ENCODE results near the gene SUCLA2. TPM values are rescaled to one million over a fixed set of nuclear protein-coding genes. Genes with fewer than 3 reads are reported as not detected.
A peak's percentile ranks its signal among the peaks of the same experiment; 100 is the strongest.

Gene SUCLA2
- 10 to 100 TPM; 35.7 to 45.6 (median 41.3) TPM for total RNA-seq

DNA sequence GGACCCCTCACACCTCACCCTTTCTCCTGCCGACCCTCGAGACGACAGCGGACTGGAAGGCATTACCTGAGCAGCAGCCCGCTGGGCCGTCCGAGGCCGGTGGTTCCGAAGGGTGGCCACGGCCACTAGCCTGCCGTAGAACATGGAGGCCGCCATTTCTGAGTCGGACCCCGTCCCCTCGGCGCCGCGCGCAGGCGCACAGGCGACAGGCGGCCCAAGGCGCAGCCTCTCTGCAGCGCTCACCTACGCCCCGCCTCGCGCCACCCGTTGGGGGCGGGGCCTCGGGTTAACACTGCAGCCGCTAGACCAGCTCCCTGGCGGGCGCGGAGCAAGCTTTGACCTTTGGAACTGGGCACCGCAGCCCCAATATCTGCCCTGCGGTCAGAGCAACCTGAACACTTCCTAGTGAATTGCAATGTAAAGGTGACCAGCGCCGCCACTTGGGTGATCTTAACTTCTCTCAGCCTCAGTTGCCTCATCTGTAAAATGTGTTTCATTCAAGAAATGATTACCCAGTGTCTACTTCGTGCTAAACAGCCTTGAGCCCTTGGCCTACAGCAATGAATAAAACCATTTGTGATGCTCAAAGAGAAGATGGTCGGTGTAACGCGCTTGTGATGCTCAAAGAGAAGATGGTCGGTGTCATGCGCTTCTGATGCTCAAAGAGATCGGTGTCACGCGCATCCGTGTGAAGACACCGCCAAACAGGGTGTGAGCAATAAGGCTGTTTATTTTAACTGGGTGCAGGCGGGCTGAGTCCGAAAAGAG lies at the start of gene SUCLA2:
Gene SUCLA2, minus strand, starts transcription at position 160 of the 768 bp plus-strand sequence. Its CDS starts 4 bp downstream, at position 156.
- H3K4me3 ChIP-seq, result peak within 1 kb of the TSS; percentile 69 to 96 (median 90)
- H3K27me3 ChIP-seq, result no peaks in the 10 kb centered on the region
- no peaks in the 10 kb centered on the region for H3K9me3 ChIP-seq
- TF ChIP-seq, protein P1, sequence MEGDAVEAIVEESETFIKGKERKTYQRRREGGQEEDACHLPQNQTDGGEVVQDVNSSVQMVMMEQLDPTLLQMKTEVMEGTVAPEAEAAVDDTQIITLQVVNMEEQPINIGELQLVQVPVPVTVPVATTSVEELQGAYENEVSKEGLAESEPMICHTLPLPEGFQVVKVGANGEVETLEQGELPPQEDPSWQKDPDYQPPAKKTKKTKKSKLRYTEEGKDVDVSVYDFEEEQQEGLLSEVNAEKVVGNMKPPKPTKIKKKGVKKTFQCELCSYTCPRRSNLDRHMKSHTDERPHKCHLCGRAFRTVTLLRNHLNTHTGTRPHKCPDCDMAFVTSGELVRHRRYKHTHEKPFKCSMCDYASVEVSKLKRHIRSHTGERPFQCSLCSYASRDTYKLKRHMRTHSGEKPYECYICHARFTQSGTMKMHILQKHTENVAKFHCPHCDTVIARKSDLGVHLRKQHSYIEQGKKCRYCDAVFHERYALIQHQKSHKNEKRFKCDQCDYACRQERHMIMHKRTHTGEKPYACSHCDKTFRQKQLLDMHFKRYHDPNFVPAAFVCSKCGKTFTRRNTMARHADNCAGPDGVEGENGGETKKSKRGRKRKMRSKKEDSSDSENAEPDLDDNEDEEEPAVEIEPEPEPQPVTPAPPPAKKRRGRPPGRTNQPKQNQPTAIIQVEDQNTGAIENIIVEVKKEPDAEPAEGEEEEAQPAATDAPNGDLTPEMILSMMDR (IDR thresholded peaks at IDR 0.05), result peak in 1 of 5 experiments; percentile 42
- peak; percentile 80 to 85 for TF ChIP-seq EP300 (IDR thresholded peaks at IDR 0.05)
- TF ChIP-seq POLR2A (IDR thresholded peaks at IDR 0.05), result peak; percentile 12 to 53
- peak; percentile 68 to 75 for DNase-seq (ENCODE audit: low spot score in 2 of 2)
- peaks cover 0 to 3% (median 0%) of the 10 kb centered on the region in 3 donors for H3K36me3 ChIP-seq
- peaks cover 0 to 42% (median 3%) of the 10 kb centered on the region in 4 donors for H3K4me1 ChIP-seq
- WGBS, 2 donors, result 23 to 25% methylated on average over 15 to 20 of the region's 52 CpGs
- H3K27ac ChIP-seq, result peak within 1 kb of the TSS; percentile 64 to 93 (median 84)

DNA sequence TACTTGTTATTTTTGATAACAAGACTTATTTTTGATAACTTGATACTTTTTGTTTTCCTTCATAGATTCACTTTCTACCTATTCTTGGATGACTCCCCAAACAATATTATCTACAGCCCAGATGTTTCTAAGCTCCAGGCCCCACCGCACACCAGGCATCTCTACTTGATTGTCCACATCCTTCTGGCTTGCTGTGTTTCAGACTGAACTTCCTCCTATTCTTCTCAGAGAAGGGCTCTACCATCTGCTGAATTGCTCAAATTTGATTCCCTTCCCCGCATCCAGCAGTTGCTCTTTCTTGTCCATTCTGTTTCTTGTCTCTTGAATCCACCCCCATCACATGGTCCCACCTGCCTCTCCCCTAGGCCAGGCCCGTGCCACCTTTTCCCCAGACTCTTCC lies 49.5 kb upstream of the SUCLA2 start:
- H3K27ac ChIP-seq, result no peak overlapping the region
- WGBS, 2 donors, result 90% methylated on average over 3 of the region's 3 CpGs
- TF ChIP-seq, protein P1 (IDR thresholded peaks at IDR 0.05), result no peak
- TF ChIP-seq EP300 (IDR thresholded peaks at IDR 0.05) (no peak), POLR2A (IDR thresholded peaks at IDR 0.05) (no peak)
- DNase-seq (ENCODE audit: low spot score in 2 of 2), result no peak
- no peak overlapping the region for H3K4me3 ChIP-seq
- H3K4me1 ChIP-seq, result no peaks in the 10 kb centered on the region
- no peaks in the 10 kb centered on the region for H3K9me3 ChIP-seq
- peaks cover 0 to 78% (median 0%) of the 10 kb centered on the region in 3 donors for H3K36me3 ChIP-seq
- no peaks in the 10 kb centered on the region for H3K27me3 ChIP-seq

DNA sequence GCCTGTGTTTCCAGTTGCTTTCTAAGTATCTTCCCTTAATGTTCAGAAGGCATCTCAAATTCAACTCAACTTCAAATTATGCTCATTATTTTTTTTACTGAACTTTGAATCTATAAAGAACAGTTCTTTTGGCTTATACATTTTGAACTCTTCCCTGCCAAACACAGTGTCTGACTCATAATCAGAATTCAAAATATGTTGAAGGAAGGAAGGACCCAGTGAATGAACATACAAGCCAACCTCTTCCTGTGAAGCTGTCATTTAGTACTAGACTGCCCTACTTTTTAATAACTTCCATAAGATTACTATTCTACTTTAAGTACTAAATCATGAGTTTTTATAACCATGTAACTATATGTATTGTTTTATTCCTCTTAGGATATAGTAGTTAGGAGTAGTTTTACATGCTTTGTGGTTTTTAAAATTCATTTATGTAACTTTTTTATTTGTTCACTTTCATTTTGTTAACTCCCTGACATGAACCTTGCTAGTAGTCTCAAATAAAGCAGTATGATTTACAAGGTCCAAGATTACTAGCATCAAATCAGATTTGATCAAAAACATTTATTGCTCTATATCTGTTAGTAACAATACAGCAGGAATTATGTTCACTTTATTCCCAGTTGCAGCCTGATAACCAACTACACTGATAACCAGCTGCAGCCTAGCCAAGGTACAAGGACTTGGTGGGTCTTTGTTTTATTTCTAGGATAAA lies 42.9 kb upstream of the SUCLA2 start:
- Histone ChIP-seq H3K4me1 (peaks cover 0 to under 1% (median 0%) of the 10 kb centered on the region in 4 donors), H3K27me3 (no peaks in the 10 kb centered on the region), H3K9me3 (no peaks in the 10 kb centered on the region), H3K27ac (no peak overlapping the region), H3K4me3 (no peak overlapping the region), H3K36me3 (peaks cover 0 to 47% (median 0%) of the 10 kb centered on the region in 3 donors)
- no peak for DNase-seq (ENCODE audit: low spot score in 2 of 2)
- TF ChIP-seq, protein P1 (IDR thresholded peaks at IDR 0.05), result no peak
- TF ChIP-seq EP300 (IDR thresholded peaks at IDR 0.05) (no peak), POLR2A (IDR thresholded peaks at IDR 0.05) (no peak)

DNA sequence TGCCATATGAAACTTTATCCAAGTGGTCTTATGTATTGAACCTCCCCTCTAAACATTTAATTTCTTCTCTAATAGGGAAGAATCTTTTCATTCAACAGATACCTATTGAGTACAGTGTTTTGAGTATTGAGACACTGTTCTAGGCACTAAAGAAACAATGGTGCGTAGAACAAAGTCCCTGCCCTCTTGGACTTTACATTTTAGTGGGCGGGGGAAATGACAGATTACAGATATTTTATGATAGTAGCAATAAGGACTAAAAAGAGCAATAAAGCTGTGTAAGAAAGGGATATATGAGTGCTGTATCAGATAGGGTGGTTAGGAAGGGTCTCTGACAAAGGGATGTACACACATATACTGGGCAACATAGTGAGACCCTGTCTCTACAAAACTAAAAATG lies 41.8 kb upstream of the SUCLA2 start:
- Histone ChIP-seq H3K27me3 (no peaks in the 10 kb centered on the region), H3K4me1 (peaks cover 0 to 10% (median 0%) of the 10 kb centered on the region in 4 donors), H3K4me3 (no peak overlapping the region), H3K9me3 (no peaks in the 10 kb centered on the region), H3K36me3 (peaks cover 0 to 39% (median 0%) of the 10 kb centered on the region in 3 donors), H3K27ac (no peak overlapping the region)
- TF ChIP-seq EP300 (IDR thresholded peaks at IDR 0.05), result no peak
- TF ChIP-seq, protein P1 (IDR thresholded peaks at IDR 0.05), result no peak
- TF ChIP-seq POLR2A (IDR thresholded peaks at IDR 0.05), result no peak
- WGBS, 2 donors, result 95 to 96% methylated on average over 2 of the region's 2 CpGs
- DNase-seq (ENCODE audit: low spot score in 2 of 2), result no peak

DNA sequence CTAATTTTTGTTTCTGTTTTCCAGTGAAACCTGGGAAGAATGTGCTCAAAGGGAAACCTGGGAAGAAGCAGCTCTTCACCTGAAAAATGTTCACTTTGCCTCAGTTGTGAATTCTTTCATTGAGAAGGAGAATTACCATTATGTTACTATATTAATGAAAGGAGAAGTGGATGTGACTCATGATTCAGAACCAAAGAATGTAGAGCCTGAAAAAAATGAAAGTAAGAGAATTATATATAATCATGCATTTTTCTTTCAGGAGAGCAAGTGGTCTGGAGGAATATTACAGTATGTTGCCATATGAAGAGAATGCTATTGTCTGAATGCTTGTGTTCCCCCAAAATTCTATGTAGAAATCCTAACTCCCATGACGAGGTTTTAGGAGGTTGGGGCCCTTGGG lies 39.8 kb upstream of the SUCLA2 start:
- Histone ChIP-seq H3K9me3 (no peaks in the 10 kb centered on the region), H3K4me1 (peaks cover 0 to 20% (median 6%) of the 10 kb centered on the region in 4 donors), H3K27ac (no peak overlapping the region), H3K27me3 (no peaks in the 10 kb centered on the region), H3K36me3 (peaks cover 0 to 27% (median 0%) of the 10 kb centered on the region in 3 donors), H3K4me3 (no peak overlapping the region)
- DNase-seq (ENCODE audit: low spot score in 2 of 2), result no peak
- 72 to 81% methylated on average over 1 of the region's 1 CpG for WGBS, 2 donors
- TF ChIP-seq, protein P1 (IDR thresholded peaks at IDR 0.05), result no peak
- no peak for TF ChIP-seq POLR2A (IDR thresholded peaks at IDR 0.05)
- no peak for TF ChIP-seq EP300 (IDR thresholded peaks at IDR 0.05)

Data from tibial nerve (tissue), 4 donors.